Natural killer cell treated with Interleukin-12 subunit alpha and Interleukin-12 subunit beta and Interleukin-15 and Interleukin-18, amount 100 ng/mL, for 72 hours (primary cell): ENCODE measurements around the gene CLSTN2. TPM values are rescaled to one million over a fixed set of nuclear protein-coding genes. Genes with fewer than 3 reads are reported as not detected.

ENCODE experiments used
- ATAC-seq, 2 donors: fragments of 150-1000 bp; cut with Tn5 transposase in 1 of 2; sonication (Bioruptor Pico), chemical (Tn5 transposase) in 1 of 2; 2 replicates each; pipeline ENCODE4 v1.10.0; 2021
- DNase-seq: peaks from one replicate; pipeline ENCODE4 v3.0.0; 2022; ENCODE audit warnings: low spot score
- H3K27ac Mint-ChIP-seq, 2 donors: 1 replicate in 1 of 2; 2 replicates in 1 of 2; pipeline ENCODE4 v1.8.0; 2022; ENCODE audit warnings: mixed read lengths in 2 of 2, mild to moderate bottlenecking in 1 of 2, moderate library complexity in 1 of 2
- H3K27me3 Mint-ChIP-seq, 2 donors: 1 replicate in 1 of 2; 2 replicates in 1 of 2; pipeline ENCODE4 v1.8.0; 2022; ENCODE audit warnings: mixed read lengths in 2 of 2
- H3K36me3 Mint-ChIP-seq: one replicate; pipeline ENCODE4 v1.8.0; 2022; ENCODE audit warnings: mixed read lengths
- H3K4me1 Mint-ChIP-seq, 2 donors: 1 replicate in 1 of 2; 2 replicates in 1 of 2; pipeline ENCODE4 v1.8.0; 2022; ENCODE audit warnings: low read depth in 2 of 2, mixed read lengths in 2 of 2, mild to moderate bottlenecking in 1 of 2
- H3K4me3 Mint-ChIP-seq: one replicate; pipeline ENCODE4 v1.8.0; 2022; ENCODE audit warnings: mixed read lengths
- H3K9me3 Mint-ChIP-seq: 2 replicates; pipeline ENCODE4 v1.8.0; 2022; ENCODE audit warnings: mixed read lengths
- total RNA-seq, 2 donors: library from RNA; stranded (reverse); gene quantifications; one replicate each; pipeline ENCODE4 v1.2.3, GENCODE V29; 2022

Gene CLSTN2
- total RNA-seq, 2 donors from 2014 or later = not detected

GRCh38 chr3:140128217-140128616 is 193.2 kb downstream of the CLSTN2 start:
- Mint-ChIP-seq H3K27ac (no peak overlapping the region), H3K27me3 (peaks cover 0 to 6% of the 10 kb centered on the region in 2 donors), H3K36me3 (no peaks in the 10 kb centered on the region), H3K4me1 (no peaks in the 10 kb centered on the region), H3K4me3 (no peak overlapping the region), H3K9me3 (no peaks in the 10 kb centered on the region)
- ATAC-seq (no peak), DNase-seq (no peak)

- Mint-ChIP-seq H3K27me3 (peaks cover 0 to 6% of the 10 kb centered on the region in 2 donors), H3K9me3 (no peaks in the 10 kb centered on the region), H3K27ac (no peak overlapping the region), H3K4me1 (no peaks in the 10 kb centered on the region), H3K36me3 (no peaks in the 10 kb centered on the region), H3K4me3 (no peak overlapping the region)
- DNase-seq = no peak
- ATAC-seq = no peak
These were observed 193.6 kb downstream of the CLSTN2 start for GRCh38 chr3:140128631-140129030.

GRCh38 chr3:140129768-140130284 is 194.8 kb downstream of the CLSTN2 start:
- peaks cover 0 to 6% of the 10 kb centered on the region in 2 donors for H3K27me3 Mint-ChIP-seq
- no peak overlapping the region for H3K4me3 Mint-ChIP-seq
- no peaks in the 10 kb centered on the region for H3K4me1 Mint-ChIP-seq
- ATAC-seq (no peak), DNase-seq (no peak)
- no peaks in the 10 kb centered on the region for H3K9me3 Mint-ChIP-seq
- H3K36me3 Mint-ChIP-seq = no peaks in the 10 kb centered on the region
- no peak overlapping the region for H3K27ac Mint-ChIP-seq

GRCh38 chr3:140131895-140132294 is 196.9 kb downstream of the CLSTN2 start:
- no peaks in the 10 kb centered on the region for H3K4me1 Mint-ChIP-seq
- H3K27ac Mint-ChIP-seq = no peak overlapping the region
- no peaks in the 10 kb centered on the region for H3K9me3 Mint-ChIP-seq

GRCh38 chr3:140134231-140134965 is 199.4 kb downstream of the CLSTN2 start:
- Mint-ChIP-seq H3K4me1 (no peaks in the 10 kb centered on the region), H3K27ac (no peak overlapping the region), H3K27me3 (no peaks in the 10 kb centered on the region), H3K36me3 (no peaks in the 10 kb centered on the region), H3K4me3 (no peak overlapping the region), H3K9me3 (no peaks in the 10 kb centered on the region)
- ATAC-seq = no peak
- no peak for DNase-seq

More at GRCh38 chr3:140131895-140132294, 196.9 kb downstream of the CLSTN2 start:
- H3K27me3 Mint-ChIP-seq = peaks cover 0 to 6% of the 10 kb centered on the region in 2 donors
- ATAC-seq (no peak), DNase-seq (no peak)
- H3K4me3 Mint-ChIP-seq = no peak overlapping the region
- no peaks in the 10 kb centered on the region for H3K36me3 Mint-ChIP-seq

- H3K4me1 Mint-ChIP-seq = no peaks in the 10 kb centered on the region
- H3K36me3 Mint-ChIP-seq = no peaks in the 10 kb centered on the region
- ATAC-seq (no peak), DNase-seq (no peak)
- H3K4me3 Mint-ChIP-seq = no peak overlapping the region
- no peak overlapping the region for H3K27ac Mint-ChIP-seq
- no peaks in the 10 kb centered on the region for H3K27me3 Mint-ChIP-seq
- no peaks in the 10 kb centered on the region for H3K9me3 Mint-ChIP-seq
These were observed 200.5 kb downstream of the CLSTN2 start for GRCh38 chr3:140135461-140135860.

GRCh38 chr3:140143367-140144069 is 208.5 kb downstream of the CLSTN2 start:
- H3K27me3 Mint-ChIP-seq = no peaks in the 10 kb centered on the region
- ATAC-seq (no peak), DNase-seq (no peak)
- H3K36me3 Mint-ChIP-seq = no peaks in the 10 kb centered on the region
- no peaks in the 10 kb centered on the region for H3K4me1 Mint-ChIP-seq
- H3K27ac Mint-ChIP-seq = no peak overlapping the region
- H3K9me3 Mint-ChIP-seq = no peaks in the 10 kb centered on the region
- H3K4me3 Mint-ChIP-seq = no peak overlapping the region

- H3K9me3 Mint-ChIP-seq = no peaks in the 10 kb centered on the region
- DNase-seq = no peak
- H3K27me3 Mint-ChIP-seq = no peaks in the 10 kb centered on the region
- H3K27ac Mint-ChIP-seq = no peak overlapping the region
- ATAC-seq = no peak
- H3K4me1 Mint-ChIP-seq = no peaks in the 10 kb centered on the region
- H3K36me3 Mint-ChIP-seq = no peaks in the 10 kb centered on the region
- no peak overlapping the region for H3K4me3 Mint-ChIP-seq
These were observed 210.5 kb downstream of the CLSTN2 start for GRCh38 chr3:140145528-140145927.

- Mint-ChIP-seq H3K9me3 (no peaks in the 10 kb centered on the region), H3K27me3 (peaks cover 0 to 8% of the 10 kb centered on the region in 2 donors), H3K4me1 (no peaks in the 10 kb centered on the region), H3K4me3 (no peak overlapping the region), H3K36me3 (no peaks in the 10 kb centered on the region), H3K27ac (no peak overlapping the region)
- no peak for DNase-seq
- no peak for ATAC-seq
These were observed 211.7 kb downstream of the CLSTN2 start for GRCh38 chr3:140146668-140147067.

GRCh38 chr3:140147965-140148490 is 213.0 kb downstream of the CLSTN2 start:
- no peak overlapping the region for H3K4me3 Mint-ChIP-seq
- ATAC-seq = no peak
- no peaks in the 10 kb centered on the region for H3K36me3 Mint-ChIP-seq
- H3K27ac Mint-ChIP-seq = no peak overlapping the region
- H3K27me3 Mint-ChIP-seq = peaks cover 0 to 8% of the 10 kb centered on the region in 2 donors
- no peaks in the 10 kb centered on the region for H3K9me3 Mint-ChIP-seq
- H3K4me1 Mint-ChIP-seq = no peaks in the 10 kb centered on the region
- DNase-seq = no peak

- no peak for ATAC-seq
- H3K9me3 Mint-ChIP-seq = no peaks in the 10 kb centered on the region
- H3K36me3 Mint-ChIP-seq = no peaks in the 10 kb centered on the region
- H3K4me3 Mint-ChIP-seq = no peak overlapping the region
- no peak overlapping the region for H3K27ac Mint-ChIP-seq
- no peaks in the 10 kb centered on the region for H3K4me1 Mint-ChIP-seq
- no peak for DNase-seq
- peaks cover 0 to 8% of the 10 kb centered on the region in 2 donors for H3K27me3 Mint-ChIP-seq
These were observed 213.9 kb downstream of the CLSTN2 start for GRCh38 chr3:140148824-140149390.

GRCh38 chr3:140151321-140151720 is 216.3 kb downstream of the CLSTN2 start:
- Mint-ChIP-seq H3K27ac (no peak overlapping the region), H3K9me3 (no peaks in the 10 kb centered on the region), H3K4me1 (no peaks in the 10 kb centered on the region), H3K36me3 (no peaks in the 10 kb centered on the region), H3K4me3 (no peak overlapping the region), H3K27me3 (peaks cover 0 to 8% of the 10 kb centered on the region in 2 donors)
- no peak for ATAC-seq
- DNase-seq = no peak

- ATAC-seq (peak in 1 of 2 donors; percentile 45), DNase-seq (no peak)
- Mint-ChIP-seq H3K27ac (no peak overlapping the region), H3K36me3 (no peaks in the 10 kb centered on the region), H3K27me3 (peaks cover 0 to 15% of the 10 kb centered on the region in 2 donors), H3K9me3 (no peaks in the 10 kb centered on the region), H3K4me1 (no peaks in the 10 kb centered on the region), H3K4me3 (no peak overlapping the region)
These were observed 218.1 kb downstream of the CLSTN2 start for GRCh38 chr3:140152851-140153639.
